ENCODE measurements around the gene TRIM41.

DNA sequence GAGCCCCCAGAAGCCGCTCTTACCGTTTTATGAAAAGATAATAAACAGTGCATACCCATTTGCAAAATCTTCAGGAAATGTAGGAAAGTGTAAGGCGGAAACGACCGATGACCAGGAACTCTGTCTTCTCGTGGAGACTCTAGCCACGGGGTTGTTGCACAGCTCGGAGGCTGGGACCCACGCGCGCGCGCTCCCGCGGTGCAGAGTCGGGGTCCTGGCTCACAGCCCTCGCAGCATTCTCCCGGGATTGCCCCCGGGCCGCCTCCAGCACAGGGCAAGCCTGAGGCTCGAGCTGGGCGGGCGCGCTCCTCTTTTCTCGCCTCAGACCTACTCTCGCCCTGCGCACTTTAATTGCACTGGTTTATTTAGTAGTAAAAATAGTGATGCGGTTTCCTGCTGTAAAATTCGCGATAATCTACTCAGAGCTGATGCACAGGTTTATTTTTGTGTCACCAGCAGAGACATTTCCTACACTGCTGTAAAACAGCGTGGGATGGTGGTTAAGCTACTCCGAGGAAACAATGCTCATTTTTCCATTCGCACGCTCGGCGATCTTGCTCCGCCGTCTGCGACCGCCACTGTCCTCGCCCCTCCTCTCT lies 33.6 kb upstream of the TRIM41 start:
- TF ChIP-seq POLR2A (IDR thresholded peaks at IDR 0.05; ENCODE audit: low read depth, low read length) (peak; percentile 36; the same call in 1 of the 2 replicates), TAF1 (IDR thresholded peaks at IDR 0.05; ENCODE audit: borderline replicate concordance, low read depth, low read length) (no peak)

Measured in GM12892 (cell line).